HG02759 (cell line): Measurements from ENCODE around the gene TMTC1.

Experiments
- ATAC-seq: cut with Tn5 transposase; IDR thresholded peaks from one replicate; pipeline ENCODE4 v1.9.1; 2021; ENCODE audit warnings: mild to moderate bottlenecking, moderate library complexity; ENCODE audit not compliant: unreplicated experiment

TMTC1 gene

GRCh38 chr12:29741342-29742241 is 42.1 kb downstream of the TMTC1 start:
- no peak for ATAC-seq

GRCh38 chr12:29739279-29739991 is 44.3 kb downstream of the TMTC1 start:
- ATAC-seq: no peak

GRCh38 chr12:29738365-29738764 is 45.4 kb downstream of the TMTC1 start:
- ATAC-seq: no peak

GRCh38 chr12:29737644-29738043 is 46.1 kb downstream of the TMTC1 start:
- no peak for ATAC-seq

- ATAC-seq: no peak
Observed at GRCh38 chr12:29735604-29736003, 48.1 kb downstream of the TMTC1 start.

GRCh38 chr12:29734734-29735133 is 49.0 kb downstream of the TMTC1 start:
- ATAC-seq: no peak

GRCh38 chr12:29734305-29734704 is 49.4 kb downstream of the TMTC1 start:
- no peak for ATAC-seq

GRCh38 chr12:29733501-29733900 is 50.2 kb downstream of the TMTC1 start:
- ATAC-seq: no peak

- no peak for ATAC-seq
Observed at GRCh38 chr12:29733060-29733459, 50.7 kb downstream of the TMTC1 start.

GRCh38 chr12:29732593-29732992 is 51.1 kb downstream of the TMTC1 start:
- no peak for ATAC-seq

GRCh38 chr12:29732191-29732590 is 51.6 kb downstream of the TMTC1 start:
- no peak for ATAC-seq

- ATAC-seq: no peak
Observed at GRCh38 chr12:29731591-29731990, 52.2 kb downstream of the TMTC1 start.

GRCh38 chr12:29730481-29730880 is 53.3 kb downstream of the TMTC1 start:
- ATAC-seq: no peak

- no peak for ATAC-seq
Observed at GRCh38 chr12:29728030-29728429, 55.7 kb downstream of the TMTC1 start.

GRCh38 chr12:29726741-29727348 is 56.9 kb downstream of the TMTC1 start:
- ATAC-seq: no peak

GRCh38 chr12:29726321-29726692 is 57.4 kb downstream of the TMTC1 start:
- ATAC-seq: no peak

- ATAC-seq: no peak
Observed at GRCh38 chr12:29725587-29726320, 58.0 kb downstream of the TMTC1 start.

- ATAC-seq: no peak
Observed at GRCh38 chr12:29722164-29722563, 61.6 kb downstream of the TMTC1 start.

GRCh38 chr12:29719381-29719780 is 64.4 kb downstream of the TMTC1 start:
- no peak for ATAC-seq

- no peak for ATAC-seq
Observed at GRCh38 chr12:29717540-29718100, 66.1 kb downstream of the TMTC1 start.

- no peak for ATAC-seq
Observed at GRCh38 chr12:29714966-29715365, 68.8 kb downstream of the TMTC1 start.
